Measurements from ENCODE around the gene GAP43.

GAP43 gene

DNA sequence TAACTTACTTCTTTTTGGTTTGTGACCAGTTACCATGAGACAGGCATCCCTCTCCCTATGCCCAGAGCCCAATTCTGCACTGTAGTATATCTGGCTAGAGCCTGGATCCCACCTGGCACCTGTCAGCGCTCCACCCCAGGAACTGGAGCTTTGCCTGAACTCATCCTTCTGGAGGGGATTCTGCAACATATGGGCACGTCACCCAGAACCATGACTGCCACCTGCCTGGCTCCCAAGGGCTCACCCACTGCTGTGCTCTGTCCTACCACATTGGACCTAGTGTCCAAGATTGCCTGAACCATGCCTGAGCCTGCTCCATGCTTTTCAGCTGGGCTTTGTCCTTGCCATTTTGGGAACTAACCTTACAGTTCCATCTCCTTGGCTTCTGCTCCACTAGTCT is 21.1 kb upstream of the GAP43 start:
- no peak for DNase-seq (ENCODE audit: low read depth)
- H3K4me3 ChIP-seq (ENCODE audit: low read depth, low read length) = no peak overlapping the region
- TF ChIP-seq, protein P1, sequence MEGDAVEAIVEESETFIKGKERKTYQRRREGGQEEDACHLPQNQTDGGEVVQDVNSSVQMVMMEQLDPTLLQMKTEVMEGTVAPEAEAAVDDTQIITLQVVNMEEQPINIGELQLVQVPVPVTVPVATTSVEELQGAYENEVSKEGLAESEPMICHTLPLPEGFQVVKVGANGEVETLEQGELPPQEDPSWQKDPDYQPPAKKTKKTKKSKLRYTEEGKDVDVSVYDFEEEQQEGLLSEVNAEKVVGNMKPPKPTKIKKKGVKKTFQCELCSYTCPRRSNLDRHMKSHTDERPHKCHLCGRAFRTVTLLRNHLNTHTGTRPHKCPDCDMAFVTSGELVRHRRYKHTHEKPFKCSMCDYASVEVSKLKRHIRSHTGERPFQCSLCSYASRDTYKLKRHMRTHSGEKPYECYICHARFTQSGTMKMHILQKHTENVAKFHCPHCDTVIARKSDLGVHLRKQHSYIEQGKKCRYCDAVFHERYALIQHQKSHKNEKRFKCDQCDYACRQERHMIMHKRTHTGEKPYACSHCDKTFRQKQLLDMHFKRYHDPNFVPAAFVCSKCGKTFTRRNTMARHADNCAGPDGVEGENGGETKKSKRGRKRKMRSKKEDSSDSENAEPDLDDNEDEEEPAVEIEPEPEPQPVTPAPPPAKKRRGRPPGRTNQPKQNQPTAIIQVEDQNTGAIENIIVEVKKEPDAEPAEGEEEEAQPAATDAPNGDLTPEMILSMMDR (IDR thresholded peaks at IDR 0.05; ENCODE audit: low read depth, low read length) = no peak
- TF ChIP-seq, protein P2, sequence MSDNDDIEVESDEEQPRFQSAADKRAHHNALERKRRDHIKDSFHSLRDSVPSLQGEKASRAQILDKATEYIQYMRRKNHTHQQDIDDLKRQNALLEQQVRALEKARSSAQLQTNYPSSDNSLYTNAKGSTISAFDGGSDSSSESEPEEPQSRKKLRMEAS (IDR thresholded peaks at IDR 0.05; ENCODE audit: low read depth, low read length) = no peak
- no peak for TF ChIP-seq MYC (IDR thresholded peaks at IDR 0.05; ENCODE audit: low read depth, low read length)
- TF ChIP-seq POLR2A (IDR thresholded peaks at IDR 0.05; ENCODE audit: extremely low read depth, insufficient read length) = no peak

DNA sequence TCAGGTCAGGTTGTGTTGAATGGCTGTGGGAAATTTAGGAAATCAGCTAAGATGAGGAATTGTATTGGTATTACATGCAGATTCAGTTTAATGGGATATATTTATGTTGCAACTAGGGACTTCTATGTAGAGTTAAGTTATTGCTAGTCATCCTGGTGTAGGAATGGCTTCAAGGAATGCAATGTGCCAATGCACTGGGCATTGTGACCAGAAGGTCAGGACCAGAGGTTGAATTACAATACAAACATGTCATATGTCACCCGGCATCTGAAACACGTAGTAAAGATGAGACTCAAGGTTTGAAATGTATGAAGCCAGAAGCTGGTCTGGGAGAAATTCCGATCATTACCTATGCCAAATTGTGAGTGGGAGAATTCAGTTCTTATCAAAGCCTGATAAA is 11.7 kb upstream of the GAP43 start:
- TF ChIP-seq, protein P1 (IDR thresholded peaks at IDR 0.05; ENCODE audit: low read depth, low read length) = no peak
- TF ChIP-seq, protein P2 (IDR thresholded peaks at IDR 0.05; ENCODE audit: low read depth, low read length) = no peak
- TF ChIP-seq POLR2A (IDR thresholded peaks at IDR 0.05; ENCODE audit: extremely low read depth, insufficient read length) (no peak), MYC (IDR thresholded peaks at IDR 0.05; ENCODE audit: low read depth, low read length) (no peak)
- no peak overlapping the region for H3K4me3 ChIP-seq (ENCODE audit: low read depth, low read length)
- no peak for DNase-seq (ENCODE audit: low read depth)

DNA sequence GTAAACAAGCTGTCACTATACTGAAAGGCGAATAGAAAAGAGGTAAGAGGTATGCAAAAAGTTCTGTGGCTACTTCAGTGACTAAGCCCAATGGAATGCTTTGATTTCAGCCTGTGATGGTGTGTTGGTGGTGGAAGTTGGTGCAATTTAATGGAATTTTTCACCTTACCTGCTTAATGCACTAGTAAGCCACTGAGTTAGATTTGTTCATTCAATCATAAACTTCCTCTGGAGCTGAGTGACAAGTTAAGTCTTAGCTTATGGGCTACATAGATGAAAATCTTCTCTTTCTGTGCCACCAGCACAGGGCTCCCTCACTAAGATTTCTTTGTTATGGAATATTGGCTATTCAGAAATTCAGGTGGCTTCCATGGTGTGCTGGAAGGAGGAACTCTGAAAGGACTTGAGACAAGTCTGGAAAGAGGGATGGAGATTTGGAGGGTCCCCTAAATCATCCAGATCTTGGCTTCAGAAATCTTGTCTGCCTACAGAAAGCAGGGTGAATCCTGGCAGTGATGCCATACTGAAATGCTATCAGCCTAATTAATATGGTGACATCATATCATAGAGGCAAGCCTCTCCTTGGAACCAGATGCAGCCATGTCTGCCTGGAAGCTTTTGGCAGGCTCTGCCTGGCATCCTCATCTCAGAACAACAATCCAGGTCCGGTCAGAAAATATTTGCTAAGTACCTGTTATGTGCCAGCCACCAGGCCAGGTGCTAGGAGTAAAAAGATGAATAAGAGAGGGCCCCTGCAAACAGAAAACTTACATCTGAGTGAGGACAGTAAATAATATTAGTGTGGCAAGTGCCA is 8.1 kb upstream of the GAP43 start:
- no peak for DNase-seq (ENCODE audit: low read depth)
- TF ChIP-seq, protein P2 (IDR thresholded peaks at IDR 0.05; ENCODE audit: low read depth, low read length) = no peak
- TF ChIP-seq POLR2A (IDR thresholded peaks at IDR 0.05; ENCODE audit: extremely low read depth, insufficient read length) (no peak), MYC (IDR thresholded peaks at IDR 0.05; ENCODE audit: low read depth, low read length) (no peak)
- TF ChIP-seq, protein P1 (IDR thresholded peaks at IDR 0.05; ENCODE audit: low read depth, low read length) = no peak
- H3K4me3 ChIP-seq (ENCODE audit: low read depth, low read length) = no peak overlapping the region

DNA sequence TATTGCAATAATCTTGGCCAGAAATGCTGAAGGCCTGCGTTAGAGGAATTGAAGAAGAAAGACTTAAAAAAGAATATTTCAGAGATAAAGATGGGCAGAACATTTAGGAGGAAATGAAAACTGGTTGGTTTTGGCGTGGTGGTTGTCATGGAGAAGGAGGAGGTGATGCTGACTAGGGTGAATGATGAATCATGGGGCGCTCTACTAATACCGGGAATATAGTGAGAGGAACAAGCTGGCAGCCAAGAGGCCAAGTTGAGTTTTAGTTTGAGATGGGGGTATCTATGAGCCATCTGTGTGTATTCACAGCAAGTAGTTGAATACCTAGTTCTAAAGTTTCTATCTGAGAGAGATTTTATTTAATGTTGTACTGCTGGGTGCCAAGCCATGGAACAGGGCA is 6.8 kb upstream of the GAP43 start:
- no peak for DNase-seq (ENCODE audit: low read depth)
- TF ChIP-seq POLR2A (IDR thresholded peaks at IDR 0.05; ENCODE audit: extremely low read depth, insufficient read length) (no peak), MYC (IDR thresholded peaks at IDR 0.05; ENCODE audit: low read depth, low read length) (no peak)
- TF ChIP-seq, protein P2 (IDR thresholded peaks at IDR 0.05; ENCODE audit: low read depth, low read length) = no peak
- TF ChIP-seq, protein P1 (IDR thresholded peaks at IDR 0.05; ENCODE audit: low read depth, low read length) = no peak
- H3K4me3 ChIP-seq (ENCODE audit: low read depth, low read length) = no peak overlapping the region

DNA sequence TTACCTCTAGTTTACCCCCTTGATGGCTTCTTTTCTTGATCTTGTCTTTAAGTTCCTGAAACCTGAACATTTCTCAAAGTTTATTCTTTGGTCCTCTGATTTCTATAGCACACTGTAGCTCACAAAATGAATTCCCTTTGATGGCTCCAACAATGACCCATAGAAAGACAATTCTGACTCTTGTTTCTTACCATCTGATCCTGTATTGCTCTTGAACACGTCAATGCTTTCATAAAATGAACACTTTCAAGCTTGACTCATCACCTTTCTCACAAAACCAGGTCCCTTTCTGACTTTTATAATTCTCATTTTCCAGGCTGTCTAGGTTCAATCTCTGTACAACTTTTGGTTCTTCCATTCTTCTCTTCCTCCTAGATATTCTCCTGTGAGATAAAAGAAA is 5.7 kb upstream of the GAP43 start:
- TF ChIP-seq, protein P1 (IDR thresholded peaks at IDR 0.05; ENCODE audit: low read depth, low read length) = no peak
- TF ChIP-seq MYC (IDR thresholded peaks at IDR 0.05; ENCODE audit: low read depth, low read length) (no peak), POLR2A (IDR thresholded peaks at IDR 0.05; ENCODE audit: extremely low read depth, insufficient read length) (no peak)
- TF ChIP-seq, protein P2 (IDR thresholded peaks at IDR 0.05; ENCODE audit: low read depth, low read length) = no peak
- DNase-seq (ENCODE audit: low read depth) = no peak
- no peak overlapping the region for H3K4me3 ChIP-seq (ENCODE audit: low read depth, low read length)
